HL-60/S4 treated with retinoic acid at 250 ng/mL for 4 days and 3 days (cell line): ENCODE measurements around the gene NEK7.
"Not testable (repeated sequence)": the region's sequence is repeated elsewhere in the genome, so short reads cannot be mapped to it uniquely, and the experiment has no call there.

Experiments used
- in situ Hi-C: fragments of 300-500 bp; cut with MboI; formaldehyde crosslinking; loops from 2 replicates; pipeline ENCODE4 v1.7.0; 2022; ENCODE audit warnings: low sequenced_read_pairs

Gene NEK7

DNA sequence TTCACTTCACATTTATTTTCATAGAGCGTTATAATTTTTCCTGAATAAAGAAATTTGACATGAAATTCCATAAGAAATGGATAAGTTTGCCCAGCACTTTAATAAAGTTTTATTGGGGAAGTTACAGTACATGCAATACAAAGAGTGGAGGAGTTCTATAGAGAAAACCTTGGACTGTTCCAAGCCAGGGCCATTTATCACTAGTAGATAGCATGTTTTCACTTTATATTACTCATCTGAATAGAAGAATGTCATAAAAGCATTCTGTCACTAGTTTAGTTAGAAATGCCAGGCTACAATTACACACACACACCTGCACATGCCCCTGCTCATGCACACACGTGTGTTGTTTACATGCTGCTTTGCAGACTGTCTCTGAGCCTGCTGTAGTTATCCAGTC is 123.3 kb downstream of the NEK7 start:
- in situ Hi-C loops: no loop called here

GRCh38 chr1:198281911-198282310 is 125.1 kb downstream of the NEK7 start:
- in situ Hi-C loops: no loop called here

DNA sequence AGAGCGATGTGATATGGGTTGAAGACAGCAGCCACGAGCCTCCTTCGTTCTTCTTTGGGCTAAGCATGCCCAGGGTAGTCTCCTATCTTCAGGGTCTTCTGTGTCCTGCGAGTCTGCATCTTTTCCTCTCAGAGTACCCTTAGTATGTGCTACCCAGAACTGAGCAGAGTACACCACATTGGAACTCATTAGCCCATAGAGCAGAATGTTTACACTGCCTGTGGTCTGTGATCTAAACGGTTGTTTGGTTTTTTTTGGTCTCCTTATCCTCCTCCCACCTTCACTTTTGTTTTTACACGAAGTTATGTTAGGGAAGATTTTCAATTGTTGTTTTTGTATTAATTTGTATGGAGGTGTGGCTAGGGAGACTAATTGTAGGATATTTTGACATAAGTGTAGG is 126.4 kb downstream of the NEK7 start:
- in situ Hi-C loops: no loop called here

DNA sequence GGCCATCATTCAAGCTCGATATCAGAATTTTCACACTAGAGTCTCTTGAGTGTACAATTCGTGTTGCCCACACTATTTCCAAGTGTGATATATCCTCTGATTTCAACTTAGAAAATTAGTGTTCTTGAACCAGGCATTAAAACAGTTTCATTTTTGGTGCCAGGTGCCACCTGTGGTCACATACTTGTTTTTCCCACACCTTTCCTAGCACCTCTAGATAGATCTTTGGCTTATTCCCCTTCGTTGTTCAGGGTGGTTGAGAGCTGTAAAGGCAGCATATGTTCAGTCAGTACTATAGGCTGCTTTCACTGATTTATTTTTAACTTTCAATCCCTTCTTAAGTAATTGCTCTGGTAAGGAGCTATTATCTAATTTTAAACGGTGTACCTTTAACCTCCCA is 131.1 kb downstream of the NEK7 start:
- in situ Hi-C loops: no loop called here

GRCh38 chr1:198290089-198290683 is 133.4 kb downstream of the NEK7 start:
- in situ Hi-C loops: no loop called here

DNA sequence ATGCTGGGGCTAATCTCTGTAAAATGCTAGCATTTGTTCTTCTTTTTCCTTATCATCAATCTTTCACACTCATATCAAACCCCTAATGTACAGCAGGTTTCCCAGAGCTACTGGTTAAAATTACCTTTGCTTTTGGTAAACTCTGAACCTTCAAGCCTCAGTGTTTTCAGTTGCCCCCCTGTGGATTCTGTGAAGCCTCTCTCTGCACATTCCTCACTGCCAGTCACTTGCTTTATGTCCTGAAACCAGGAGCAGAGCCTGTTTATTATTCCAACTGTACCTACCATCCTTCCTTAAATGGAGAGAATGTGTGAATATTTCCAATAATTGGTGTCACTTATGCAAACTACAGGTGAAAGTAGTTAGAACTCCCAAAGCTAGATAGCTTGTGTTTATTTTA is 134.2 kb downstream of the NEK7 start:
- in situ Hi-C loops: no loop called here

DNA sequence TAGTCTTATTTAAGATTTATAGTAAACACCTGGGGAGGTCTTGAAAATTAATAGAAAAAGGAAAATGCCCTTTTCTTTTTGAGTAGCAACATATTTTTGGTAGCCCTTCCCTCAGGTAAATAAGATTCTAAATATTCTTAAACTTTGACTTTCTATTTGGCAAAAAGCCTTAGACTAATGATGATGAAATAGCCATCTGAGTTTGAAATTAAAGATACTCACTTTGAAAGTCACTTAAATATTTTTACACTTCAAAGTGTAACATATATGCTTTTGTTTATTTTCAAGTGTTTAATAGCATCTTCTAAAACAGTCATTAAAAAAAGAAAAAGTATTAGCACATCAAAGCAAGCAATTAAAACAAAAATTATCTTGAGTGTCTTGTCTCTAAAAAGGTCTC is 135.1 kb downstream of the NEK7 start:
- in situ Hi-C loops: no loop called here

DNA sequence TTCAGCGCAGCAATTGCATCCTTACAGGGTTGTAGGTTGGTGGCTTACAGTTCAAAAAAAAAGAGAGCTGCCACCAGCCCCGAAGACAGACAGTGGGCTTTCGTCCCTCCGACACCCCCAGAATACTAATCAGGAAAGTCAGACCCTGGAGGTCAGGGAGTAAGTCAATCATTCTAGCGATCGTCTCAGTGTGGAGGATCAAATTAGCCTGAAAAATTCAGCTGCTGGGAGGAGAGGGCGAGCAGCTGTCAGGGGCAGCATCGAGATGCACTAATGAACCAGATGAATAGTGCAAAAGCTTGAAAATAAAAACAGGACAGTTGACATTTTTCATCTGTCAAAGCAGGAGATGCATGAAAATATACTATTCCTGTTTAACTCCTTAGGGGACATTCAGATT is 138.4 kb downstream of the NEK7 start:
- in situ Hi-C loops: no loop called here

GRCh38 chr1:198295971-198296370 is 139.2 kb downstream of the NEK7 start:
- in situ Hi-C loops: no loop called here

- in situ Hi-C loops: no loop called here
Observed at GRCh38 chr1:198297281-198297680, 140.5 kb downstream of the NEK7 start.

GRCh38 chr1:198298640-198299039 is 141.8 kb downstream of the NEK7 start:
- in situ Hi-C loops: no loop called here

GRCh38 chr1:198300451-198300850 is 143.7 kb downstream of the NEK7 start:
- in situ Hi-C loops: no loop called here

GRCh38 chr1:198304431-198304830 is 147.6 kb downstream of the NEK7 start:
- in situ Hi-C loops: no loop called here

DNA sequence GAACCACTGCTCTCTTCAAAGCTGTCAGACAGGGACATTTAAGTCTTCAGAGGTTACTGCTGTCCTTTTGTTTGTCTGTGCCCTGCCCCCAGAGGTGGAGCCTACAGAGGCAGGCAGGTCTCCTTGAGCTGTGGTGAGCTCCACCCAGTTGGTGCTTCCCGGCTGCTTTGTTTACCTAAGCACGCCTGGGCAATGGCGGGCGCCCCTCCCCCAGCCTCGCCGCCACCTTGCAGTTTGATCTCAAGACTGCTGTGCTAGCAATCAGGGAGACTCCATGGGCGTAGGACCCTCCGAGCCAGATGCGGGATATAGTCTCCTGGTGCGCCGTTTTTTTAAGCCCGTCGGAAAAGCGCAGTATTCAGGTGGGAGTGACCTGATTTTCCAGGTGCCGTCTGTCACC is 158.0 kb downstream of the NEK7 start:
- in situ Hi-C loops: not testable (repeated sequence)

- in situ Hi-C loops: not testable (repeated sequence)
Observed at GRCh38 chr1:198315331-198315730, 158.5 kb downstream of the NEK7 start.

DNA sequence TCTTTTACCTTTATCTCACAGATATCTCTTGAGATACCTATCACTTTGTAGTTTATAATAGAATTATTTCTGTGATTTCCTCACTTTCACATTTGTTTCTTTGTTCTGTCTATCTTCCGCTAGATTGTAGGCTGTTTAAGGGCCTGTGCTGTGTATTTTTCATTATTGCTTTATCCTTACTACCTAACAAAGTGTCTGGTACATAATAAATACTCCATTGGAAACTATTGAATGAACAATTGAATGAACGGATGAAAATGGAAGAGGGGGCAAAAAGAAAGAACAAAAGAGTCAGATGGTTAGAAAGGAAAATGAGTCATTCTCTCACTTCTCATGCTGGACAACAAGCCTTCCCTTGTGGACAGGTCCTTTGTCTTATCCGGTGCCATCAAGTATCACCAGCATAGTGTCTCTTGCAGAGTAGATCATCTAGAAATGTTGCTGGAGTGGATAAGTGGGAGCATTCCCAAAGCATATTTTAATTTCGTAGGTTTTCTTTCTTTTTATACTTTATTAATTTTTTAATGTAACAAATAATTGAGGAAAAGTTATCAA is 159.8 kb downstream of the NEK7 start:
- in situ Hi-C loops: no loop called here

GRCh38 chr1:198318085-198318484 is 161.3 kb downstream of the NEK7 start:
- in situ Hi-C loops: no loop called here

DNA sequence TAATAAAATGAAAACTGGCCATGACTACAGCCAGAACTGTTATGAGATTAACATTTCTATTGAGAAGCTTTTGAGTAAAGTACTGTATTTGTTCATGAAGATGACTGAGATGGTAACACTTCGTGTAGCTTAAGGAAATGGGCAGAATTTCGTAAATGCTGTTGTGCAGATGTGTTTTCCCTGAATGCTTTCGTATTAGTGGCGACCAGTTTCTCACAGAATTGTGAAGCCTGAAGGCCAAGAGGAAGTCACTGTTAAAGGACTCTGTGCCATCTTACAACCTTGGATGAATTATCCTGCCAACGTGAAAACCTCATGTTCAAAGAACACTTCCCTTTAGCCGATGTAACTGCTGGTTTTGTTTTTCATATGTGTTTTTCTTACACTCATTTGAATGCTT is 164.0 kb downstream of the NEK7 start:
- in situ Hi-C loops: no loop called here

DNA sequence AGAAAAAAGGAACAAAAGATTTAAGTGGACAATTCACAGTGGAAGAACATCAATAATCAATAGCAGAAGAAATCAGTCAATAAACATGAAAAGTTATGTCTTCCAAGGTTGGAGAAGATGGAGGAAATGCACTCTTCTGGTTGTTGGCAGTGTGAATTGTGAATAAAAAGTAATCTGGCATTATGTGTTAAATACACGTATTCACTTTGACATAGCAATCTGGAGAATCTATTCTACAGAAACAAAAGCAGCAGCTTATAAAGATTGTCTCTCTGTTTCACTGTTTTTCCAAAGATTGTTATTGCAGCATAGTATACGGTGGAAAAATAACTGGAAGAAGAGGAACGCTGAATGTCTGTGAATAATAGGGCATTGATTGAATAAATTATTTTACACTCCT is 169.4 kb downstream of the NEK7 start:
- in situ Hi-C loops: no loop called here

GRCh38 chr1:198326915-198327314 is 170.1 kb downstream of the NEK7 start:
- in situ Hi-C loops: no loop called here

DNA sequence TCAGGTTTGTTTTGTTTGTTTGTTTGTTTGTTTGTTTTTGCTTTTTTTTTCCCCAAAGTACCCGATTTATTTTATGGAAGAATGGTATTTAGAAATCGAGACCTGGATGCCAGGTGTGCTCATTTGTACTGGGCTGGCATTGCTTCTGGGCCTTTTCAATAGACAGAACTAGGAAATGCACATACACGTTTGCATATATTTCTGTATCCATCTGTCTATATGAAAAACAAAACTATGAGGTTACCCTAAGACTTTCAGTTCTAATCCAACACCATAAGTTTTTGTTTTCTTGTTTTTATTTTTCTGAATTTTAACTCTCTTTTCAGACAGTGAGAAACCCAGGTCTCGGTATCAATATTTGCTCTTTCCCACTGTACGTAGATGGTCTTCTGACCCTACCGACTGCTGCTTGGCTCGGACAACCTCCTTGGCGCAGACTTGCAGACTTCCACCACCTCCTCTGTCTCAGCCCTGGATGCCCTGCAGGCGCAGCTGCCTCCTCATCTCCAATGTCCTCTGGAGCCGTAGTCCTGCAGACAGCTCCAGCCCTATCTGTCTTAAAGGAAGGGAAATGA is 171.7 kb downstream of the NEK7 start:
- in situ Hi-C loops: no loop called here

- in situ Hi-C loops: no loop called here
Observed at GRCh38 chr1:198330982-198331615, 174.3 kb downstream of the NEK7 start.
